GM12878 (cell line): ENCODE data around the gene SLC35E4. TPM values are rescaled to one million over a fixed set of nuclear protein-coding genes. Genes with fewer than 3 reads are reported as not detected.

Experiments used
- ATAC-seq: fragments of 200-7000 bp; cut with Tn5 transposase; 3 replicates; pipeline ENCODE4 v1.9.1; 2020; ENCODE audit warnings: mild to moderate bottlenecking, moderate library complexity
- BruUV-seq: library from RNA; stranded (reverse); fragments of 400-500 nt; replicated peaks from 2 replicates; lab custom pipeline; 2021; lab: Mats Ljungman, UMichigan
- CTCF ChIA-PET: fragments of 300-600 bp; sonication (Branson Sonifier 250); formaldehyde crosslinking; extraction: SDS; loops from one replicate; lab custom pipeline; 2021; ENCODE audit warnings: inconsistent platforms; lab: Yijun Ruan, JAX
- POLR2A ChIA-PET: fragments of 350-600 bp; formaldehyde crosslinking; extraction: SDS; loops from one replicate; lab custom pipeline; 2021; ENCODE audit warnings: inconsistent platforms; lab: Charles Lee
- RAD21 ChIA-PET: fragments of 300-600 bp; sonication (Branson Sonifier 250); formaldehyde crosslinking; loops from one replicate; lab custom pipeline; 2023; ENCODE audit warnings: antibody characterized with exemption; ENCODE audit not compliant: unreplicated experiment; lab: Charles Lee
- SMC1A ChIA-PET: fragments of 300-600 bp; sonication (Branson Sonifier 250); formaldehyde crosslinking; loops from one replicate; lab custom pipeline; 2023; ENCODE audit not compliant: unreplicated experiment, uncharacterized antibody; lab: Charles Lee
- DNase-seq: peaks from one replicate; pipeline ENCODE4 v3.0.0-alpha.2; 2011; ENCODE audit warnings: low read depth, low spot score
- FAIRE-seq: peaks from 3 replicates; lab custom pipeline; 2011; peaks lifted over from hg19 to GRCh38; lab: Jason Lieb, UNC
- H2AFZ ChIP-seq: 2 replicates; pipeline ENCODE4 v1.6.0; 2011; ENCODE audit warnings: low read depth, low read length, control low read depth; ENCODE audit not compliant: control insufficient read depth
- H3K27ac ChIP-seq: 2 replicates; pipeline ENCODE4 v1.5.1; 2011; ENCODE audit warnings: control low read depth; ENCODE audit not compliant: control insufficient read depth, insufficient read depth
- H3K27me3 ChIP-seq, 2 experiments: replicated peaks in 1 of 2; 2 replicates each; pipeline versions ENCODE4 v1.6.0 to v1.6.1; 2011; ENCODE audit warnings: low read length in 1 of 2; ENCODE audit not compliant: control insufficient read depth in 2 of 2, insufficient read depth in 2 of 2
- H3K36me3 ChIP-seq, 2 experiments: 2 replicates each; pipeline ENCODE4 v1.5.1; 2011; ENCODE audit warnings: low read length in 1 of 2; ENCODE audit not compliant: control insufficient read depth in 2 of 2, insufficient read depth in 2 of 2
- H3K4me1 ChIP-seq: 2 replicates; pipeline ENCODE4 v1.6.1; 2011; ENCODE audit warnings: mild to moderate bottlenecking, low read length, moderate library complexity, mixed read lengths; ENCODE audit not compliant: control insufficient read depth, insufficient read depth
- H3K4me2 ChIP-seq: 2 replicates; pipeline ENCODE4 v1.6.0; 2011; ENCODE audit warnings: control low read depth; ENCODE audit not compliant: control insufficient read depth, insufficient read depth
- H3K4me3 ChIP-seq: fragments of 200-600 bp; sonication (generic); 2 replicates; pipeline ENCODE4 v1.5.1; 2016
- H3K79me2 ChIP-seq: 2 replicates; pipeline ENCODE4 v1.6.0; 2011; ENCODE audit warnings: low read length; ENCODE audit not compliant: control insufficient read depth, insufficient read depth
- H3K9ac ChIP-seq: 2 replicates; pipeline ENCODE4 v1.8.0; 2011; ENCODE audit warnings: low read length, control low read depth, mixed read lengths; ENCODE audit not compliant: control insufficient read depth, insufficient read depth
- H3K9me3 ChIP-seq: replicated peaks from 3 replicates; pipeline ENCODE4 v1.5.1; 2011; ENCODE audit warnings: mild to moderate bottlenecking, low read length; ENCODE audit not compliant: control insufficient read depth, insufficient read depth
- H4K20me1 ChIP-seq: 2 replicates; pipeline ENCODE4 v1.6.0; 2011; ENCODE audit not compliant: control insufficient read depth, insufficient read depth
- EGR1 ChIP-seq, 2 experiments: IDR thresholded peaks; 1 replicate in 1 of 2; 2 replicates in 1 of 2; pipeline ENCODE4 v1.6.1; 2011 to 2012; ENCODE audit warnings: low read depth in 2 of 2, low read length in 2 of 2, borderline replicate concordance in 1 of 2, mild to moderate bottlenecking in 1 of 2, moderate library complexity in 1 of 2
- MTA2 ChIP-seq: fragments of 450-650 bp; IDR thresholded peaks from 2 replicates; pipeline ENCODE4 v1.6.1; 2016; ENCODE audit warnings: low read depth, mild to moderate bottlenecking, moderate library complexity
- MXI1 ChIP-seq: fragments of 150-350 bp; IDR thresholded peaks from 2 replicates; pipeline ENCODE4 v1.6.1; 2011; ENCODE audit warnings: low read depth, mild to moderate bottlenecking, inconsistent platforms, low read length, improper control_type of control experiment
- MYB ChIP-seq: fragments of 150-350 bp; IDR thresholded peaks from 2 replicates; pipeline ENCODE4 v1.6.1; 2014; ENCODE audit warnings: mild to moderate bottlenecking, low read depth, low read length, borderline replicate concordance
- NRF1 ChIP-seq: conservative IDR thresholded peaks from 2 replicates; pipeline ENCODE4 v1.6.1; 2011; ENCODE audit warnings: mild to moderate bottlenecking, low read depth, low read length, improper control_type of control experiment
- PAX5 ChIP-seq: IDR thresholded peaks from 2 replicates; pipeline ENCODE4 v1.6.1; 2011; ENCODE audit warnings: low read depth, low read length, borderline replicate concordance
- RB1 ChIP-seq: fragments of 450-650 bp; formaldehyde crosslinking; IDR thresholded peaks from 2 replicates; pipeline ENCODE4 v1.6.1; 2017; ENCODE audit warnings: mild to moderate bottlenecking, borderline replicate concordance
- RCOR1 ChIP-seq: conservative IDR thresholded peaks from 2 replicates; pipeline ENCODE4 v1.6.1; 2012; ENCODE audit warnings: low read depth, low read length, improper control_type of control experiment
- RELA ChIP-seq: fragments of 450-650 bp; IDR thresholded peaks from 2 replicates; pipeline ENCODE4 v1.8.0; 2014; ENCODE audit warnings: borderline replicate concordance; ENCODE audit not compliant: partially characterized antibody
- RFX5 ChIP-seq: IDR thresholded peaks from 2 replicates; pipeline ENCODE4 v1.6.1; 2011; ENCODE audit warnings: low read depth, low read length, improper control_type of control experiment
- SMARCA5 ChIP-seq: fragments of 450-650 bp; IDR thresholded peaks from 2 replicates; pipeline ENCODE4 v1.6.1; 2017; ENCODE audit warnings: mild to moderate bottlenecking
- SP1 ChIP-seq: IDR thresholded peaks from one replicate; pipeline ENCODE4 v1.6.1; 2011; ENCODE audit warnings: low read depth, low read length
- SRF ChIP-seq, 2 experiments: IDR thresholded peaks; 2 replicates each; pipeline ENCODE4 v1.6.1; 2011; ENCODE audit warnings: low read depth in 2 of 2, low read length in 2 of 2, mild to moderate bottlenecking in 1 of 2, moderate library complexity in 1 of 2
- STAT1 ChIP-seq: fragments of 450-650 bp; conservative IDR thresholded peaks from 2 replicates; pipeline ENCODE4 v1.6.1; 2014; ENCODE audit warnings: antibody characterized with exemption, mild to moderate bottlenecking
- TARDBP ChIP-seq: IDR thresholded peaks from 2 replicates; pipeline ENCODE4 v1.6.1; 2016; ENCODE audit warnings: borderline replicate concordance
- TBL1XR1 ChIP-seq: IDR thresholded peaks from 2 replicates; pipeline ENCODE4 v1.6.1; 2012; ENCODE audit warnings: low read depth, low read length, improper control_type of control experiment
- YY1 ChIP-seq: IDR thresholded peaks from 2 replicates; pipeline ENCODE4 v1.6.1; 2011; ENCODE audit warnings: low read depth, mild to moderate bottlenecking, low read length
- WGBS: methylation state at CpG from one replicate; pipeline ENCODE4 v1.1.6; 2016; ENCODE audit warnings: low lambda C conversion rate; ENCODE audit not compliant: insufficient replicate concordance, insufficient coverage; ENCODE audit errors: missing lambda C conversion rate; 5-methylcytosine and 5-hydroxymethylcytosine counted together
- in situ Hi-C: fragments of 300-500 bp; cut with MboI; formaldehyde crosslinking; loops from 9 replicates; pipeline ENCODE4 v1.14.3; 2018; ENCODE audit warnings: mixed read lengths
- intact Hi-C: fragments of 100-400 bp; cut with micrococcal nuclease; formaldehyde crosslinking; loops from one replicate; pipeline ENCODE4 v1.14.2; 2022; ENCODE audit not compliant: unreplicated experiment
- polyA plus RNA-seq, 11 experiments: library from polyadenylated mRNA; depleted of rRNA in 4 of 11; unstranded in 6 of 11; stranded (reverse) in 5 of 11; fragments of >200 nt; fragmentation: Nextera tagmentation in 4 of 11; fragmentation: Illumina TruSeq in 1 of 11; extraction: Ambion mirVana in 4 of 11; extraction: Trizol in 1 of 11; gene quantifications; 1 replicate in 1 of 11; 2 replicates in 10 of 11; pipeline versions ENCODE4 v1.2.1 to v1.2.3, GENCODE V29; 2011 to 2016; ENCODE audit warnings: inconsistent platforms in 2 of 11, missing spikeins in 2 of 11, low read depth in 1 of 11
- total RNA-seq, 4 experiments: library from RNA; depleted of rRNA in 3 of 4; stranded (reverse); fragments of >200 nt in 3 of 4; fragmentation: Illumina TruSeq in 1 of 4; extraction: Trizol in 1 of 4; gene quantifications; 2 replicates each; pipeline versions ENCODE4 v1.2.1 to v1.2.3, GENCODE V29; 2013 to 2021
- TF ChIP-seq, protein P1 (sequence below): fragments of 450-650 bp; IDR thresholded peaks from 2 replicates; pipeline ENCODE4 v1.6.1; 2017; ENCODE audit warnings: mild to moderate bottlenecking, low read depth, inconsistent platforms; ENCODE audit not compliant: poor library complexity, severe bottlenecking

The SLC35E4 gene
- total and polyA plus RNA-seq, 10 of the 15 experiments (the other 5 are each of a cell fraction or from before 2014, with no cell fraction given): 0.16 to 5.3 (median 2.9) TPM; not detected in 1

DNA sequence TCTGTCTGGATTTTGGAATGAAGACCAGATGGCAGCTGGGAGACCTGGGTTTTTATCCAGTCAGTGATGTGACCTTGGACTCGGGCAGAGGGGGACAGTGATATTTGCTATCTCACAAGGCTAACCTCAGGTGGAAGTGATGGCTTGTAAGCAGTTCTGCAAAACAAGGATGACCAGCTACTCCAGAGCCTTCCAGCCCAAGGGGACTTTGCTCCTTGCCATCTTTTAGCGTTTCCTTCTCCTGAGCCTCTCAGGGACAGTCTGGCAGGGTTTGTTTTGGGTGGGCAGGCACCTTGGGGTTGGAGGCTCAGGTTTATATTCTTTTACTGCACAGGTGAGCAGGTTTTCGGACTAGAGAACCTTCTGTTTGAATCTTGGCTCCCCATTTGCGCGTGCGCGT lies 49.6 kb downstream of the SLC35E4 start (continued):
- TF ChIP-seq RB1: no peak
- no peak for TF ChIP-seq MYB
- no peak for TF ChIP-seq SMARCA5

DNA sequence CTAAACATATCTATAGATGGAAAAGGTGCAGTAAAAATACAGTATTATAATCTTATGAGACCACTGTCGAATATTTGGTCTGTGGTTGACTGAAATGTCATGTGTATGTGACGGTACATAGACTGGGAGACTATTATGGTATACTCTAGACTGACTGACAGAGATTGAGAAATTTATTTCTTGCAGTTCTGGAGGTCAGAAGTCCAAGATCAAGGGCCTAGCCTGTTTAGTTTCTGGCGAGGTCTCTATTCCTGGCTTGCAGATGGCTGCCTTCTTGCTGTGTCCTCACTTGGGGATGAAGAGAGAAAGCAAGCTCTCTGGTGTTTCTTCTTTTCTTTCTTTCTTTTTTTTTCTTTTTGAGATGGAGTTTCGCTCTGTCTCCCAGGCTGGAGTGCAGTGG lies 51.8 kb downstream of the SLC35E4 start:
- Histone ChIP-seq H3K4me2 (no peak overlapping the region), H3K27ac (no peak overlapping the region), H4K20me1 (no peaks in the 10 kb centered on the region), H3K79me2 (no peaks in the 10 kb centered on the region), H3K36me3 (no peaks in the 10 kb centered on the region), H2AFZ (no peak overlapping the region), H3K9ac (no peak overlapping the region), H3K27me3 (no peaks in the 10 kb centered on the region), H3K9me3 (no peaks in the 10 kb centered on the region), H3K4me1 (no peaks in the 10 kb centered on the region), H3K4me3 (no peak overlapping the region)
- 27% methylated on average over 4 of the region's 4 CpGs for WGBS
- SMC1A ChIA-PET: no interaction called here
- DNase-seq (no peak), ATAC-seq (no peak), FAIRE-seq (no peak)
- no peak for TF ChIP-seq MTA2
- no peak for TF ChIP-seq YY1
- POLR2A ChIA-PET: no interaction called here
- RAD21 ChIA-PET: no interaction called here
- in situ Hi-C loops: no loop called here
- CTCF ChIA-PET: no interaction called here
- BruUV-seq: no TSS peak
- intact Hi-C loops: no loop called here

DNA sequence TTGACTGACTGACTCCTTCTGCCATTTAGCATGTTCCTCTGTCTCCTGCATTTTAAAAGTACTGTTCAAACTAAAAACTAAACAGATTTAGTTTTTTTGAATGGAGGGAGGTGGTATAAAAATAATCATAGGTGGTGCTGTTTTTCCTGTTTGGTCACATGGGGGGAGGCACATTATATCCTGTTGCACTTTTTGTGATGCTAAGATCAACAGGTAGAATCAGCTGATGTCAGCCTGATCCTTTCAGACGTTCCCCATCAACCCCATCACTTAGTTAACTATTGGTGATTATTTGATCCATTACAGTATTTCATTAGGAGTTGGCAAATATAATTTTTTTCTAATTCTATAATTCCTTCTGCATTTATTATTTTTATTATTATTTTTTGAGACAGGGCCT lies 54.0 kb downstream of the SLC35E4 start:
- no peak overlapping the region for H3K27ac ChIP-seq
- BruUV-seq: no TSS peak
- in situ Hi-C loops: no loop called here
- no peak for DNase-seq
- H2AFZ ChIP-seq: no peak overlapping the region
- H3K4me1 ChIP-seq: no peaks in the 10 kb centered on the region; the same call in 1 of the 2 replicates
- ChIA-PET CTCF (no interaction called here), SMC1A (no interaction called here), RAD21 (no interaction called here), POLR2A (no interaction called here)
- WGBS: 42% methylated on average over 1 of the region's 1 CpG
- no peak overlapping the region for H3K4me2 ChIP-seq
- no peak overlapping the region for H3K4me3 ChIP-seq
- FAIRE-seq: no peak
- H3K9me3 ChIP-seq: no peaks in the 10 kb centered on the region
- no peaks in the 10 kb centered on the region for H3K36me3 ChIP-seq
- intact Hi-C loops: no loop called here
- H3K79me2 ChIP-seq: no peaks in the 10 kb centered on the region
- H3K9ac ChIP-seq: no peak overlapping the region
- no peak for ATAC-seq
- H3K27me3 ChIP-seq: no peaks in the 10 kb centered on the region
- no peaks in the 10 kb centered on the region for H4K20me1 ChIP-seq
- TF ChIP-seq NRF1: no peak
- TF ChIP-seq EGR1 (IDR thresholded peaks at IDR 0.05; ENCODE audit: borderline replicate concordance in 1 of 2, low read depth in 2 of 2, low read length in 2 of 2): no peak
- no peak for TF ChIP-seq RFX5
- TF ChIP-seq SRF (IDR thresholded peaks at IDR 0.05; ENCODE audit: low read depth in 2 of 2, low read length in 2 of 2): no peak
- TF ChIP-seq TARDBP: no peak
- no peak for TF ChIP-seq RCOR1
- TF ChIP-seq PAX5: no peak
- TF ChIP-seq STAT1: no peak
- TF ChIP-seq MXI1: no peak
- TF ChIP-seq SP1: no peak
- TF ChIP-seq YY1: no peak
- no peak for TF ChIP-seq TBL1XR1
- TF ChIP-seq RELA: no peak
- TF ChIP-seq, protein P1, sequence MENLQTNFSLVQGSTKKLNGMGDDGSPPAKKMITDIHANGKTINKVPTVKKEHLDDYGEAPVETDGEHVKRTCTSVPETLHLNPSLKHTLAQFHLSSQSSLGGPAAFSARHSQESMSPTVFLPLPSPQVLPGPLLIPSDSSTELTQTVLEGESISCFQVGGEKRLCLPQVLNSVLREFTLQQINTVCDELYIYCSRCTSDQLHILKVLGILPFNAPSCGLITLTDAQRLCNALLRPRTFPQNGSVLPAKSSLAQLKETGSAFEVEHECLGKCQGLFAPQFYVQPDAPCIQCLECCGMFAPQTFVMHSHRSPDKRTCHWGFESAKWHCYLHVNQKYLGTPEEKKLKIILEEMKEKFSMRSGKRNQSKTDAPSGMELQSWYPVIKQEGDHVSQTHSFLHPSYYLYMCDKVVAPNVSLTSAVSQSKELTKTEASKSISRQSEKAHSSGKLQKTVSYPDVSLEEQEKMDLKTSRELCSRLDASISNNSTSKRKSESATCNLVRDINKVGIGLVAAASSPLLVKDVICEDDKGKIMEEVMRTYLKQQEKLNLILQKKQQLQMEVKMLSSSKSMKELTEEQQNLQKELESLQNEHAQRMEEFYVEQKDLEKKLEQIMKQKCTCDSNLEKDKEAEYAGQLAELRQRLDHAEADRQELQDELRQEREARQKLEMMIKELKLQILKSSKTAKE: no peak
- TF ChIP-seq SMARCA5: no peak
